Activated CD4-positive, alpha-beta T cell treated with anti-CD3 and anti-CD28 coated beads, Interleukin-2, Interleukin-6, amounts not matched to agents 100 ng/mL and 50 ng/mL, durations not matched to agents 16 hours and 8 hours (primary cell): Measurements from ENCODE around the gene POMT2.

ENCODE experiments used
- DNase-seq: peaks from one replicate; pipeline ENCODE4 v3.0.0-alpha.2; 2020

Gene POMT2

DNA sequence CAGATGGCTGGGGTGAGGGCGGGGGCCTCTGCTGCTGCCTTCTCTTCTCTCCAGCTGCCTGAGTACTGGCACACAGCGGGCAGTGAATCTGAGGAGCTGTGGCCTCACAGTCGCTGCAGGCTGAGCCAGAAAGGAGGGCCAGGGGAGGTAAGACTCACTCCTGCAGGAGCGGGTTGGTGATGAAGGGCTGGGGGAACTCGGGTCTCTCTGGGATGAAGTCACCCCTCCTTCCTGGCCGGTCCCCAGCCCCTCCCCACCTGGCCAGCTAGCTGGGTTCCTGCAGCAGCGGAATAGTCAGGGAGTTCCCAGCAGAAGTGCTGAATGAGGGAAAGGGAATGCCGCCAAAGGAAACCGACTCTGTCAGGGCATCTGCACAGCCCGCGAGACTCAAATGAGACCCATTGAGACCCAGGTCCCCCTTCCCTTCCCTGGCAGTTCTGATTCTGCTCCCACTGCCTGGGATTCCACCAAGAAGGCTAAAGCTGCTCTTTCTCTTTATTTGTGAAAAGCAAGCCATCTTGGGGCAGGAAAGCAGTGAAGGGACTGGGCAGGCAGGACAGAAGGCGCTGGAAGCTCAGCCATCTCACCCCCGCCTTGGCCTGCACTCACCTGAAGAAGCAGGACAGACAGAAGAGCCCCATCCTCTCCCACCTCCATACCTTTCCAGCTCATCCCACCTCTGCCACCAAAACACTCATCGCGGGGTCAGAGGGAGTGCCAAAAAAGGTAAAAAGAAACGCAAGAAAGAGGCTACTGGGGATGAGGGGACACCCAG is 54.9 kb downstream of the POMT2 start:
- no peak for DNase-seq

- DNase-seq: no peak
Observed at GRCh38 chr14:77265187-77265515, 55.5 kb downstream of the POMT2 start.

- DNase-seq: no peak
Observed at GRCh38 chr14:77264466-77265186, 56.1 kb downstream of the POMT2 start.

GRCh38 chr14:77260631-77261030 is 60.1 kb downstream of the POMT2 start:
- DNase-seq: no peak

DNA sequence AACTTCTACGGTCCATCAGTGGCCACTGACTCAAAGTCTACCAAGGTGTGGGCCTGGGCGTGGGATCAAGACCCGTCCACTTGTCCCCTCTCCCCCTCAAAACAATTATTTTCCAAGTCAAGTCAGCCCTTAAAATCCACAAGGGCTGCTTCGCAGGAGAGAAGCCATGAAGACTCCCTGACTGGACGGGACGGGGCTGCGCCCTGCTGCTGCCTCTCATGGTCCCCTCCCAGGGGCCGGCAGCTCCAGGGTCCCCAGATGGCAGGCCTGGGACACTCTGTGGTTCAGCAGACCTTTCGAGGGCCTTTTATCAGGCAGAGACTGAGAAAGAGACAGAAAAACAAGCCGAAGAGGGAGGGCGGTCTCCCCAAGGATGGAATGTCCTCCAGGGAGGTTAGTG is 60.5 kb downstream of the POMT2 start:
- no peak for DNase-seq

DNA sequence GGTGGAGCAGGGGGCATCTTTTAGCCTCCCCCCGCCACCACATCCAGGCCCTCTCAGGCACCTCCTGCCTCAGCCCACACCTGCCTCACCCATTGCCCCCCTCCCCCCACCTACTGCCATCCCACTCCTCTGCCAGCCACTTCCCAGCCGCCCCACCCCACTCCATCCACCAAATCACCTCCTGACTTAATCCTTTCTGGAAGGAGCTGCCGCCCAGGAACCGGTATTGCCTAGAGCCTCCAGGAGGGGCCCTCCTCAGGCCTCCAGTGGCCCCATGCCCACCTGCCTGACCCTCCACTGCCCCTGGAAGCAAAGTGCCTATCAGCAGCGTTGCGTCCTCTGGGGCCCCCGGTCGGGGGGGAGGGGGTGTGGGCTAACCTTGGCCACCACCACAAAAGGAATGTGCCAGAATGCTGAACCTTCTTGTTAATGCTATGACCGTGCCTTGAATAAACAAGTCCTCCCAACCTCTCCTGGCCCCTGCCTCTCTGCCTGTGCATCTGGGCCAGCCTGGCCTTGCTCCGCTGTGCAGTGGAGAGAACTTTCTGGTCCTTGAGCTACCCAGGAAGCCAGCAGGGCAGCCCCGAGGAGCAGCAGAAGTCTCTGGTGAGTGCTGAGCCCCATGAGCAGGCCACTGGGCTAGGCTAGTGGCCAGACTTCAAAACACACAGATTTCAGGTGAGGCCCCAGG is 61.5 kb downstream of the POMT2 start:
- DNase-seq: no peak

DNA sequence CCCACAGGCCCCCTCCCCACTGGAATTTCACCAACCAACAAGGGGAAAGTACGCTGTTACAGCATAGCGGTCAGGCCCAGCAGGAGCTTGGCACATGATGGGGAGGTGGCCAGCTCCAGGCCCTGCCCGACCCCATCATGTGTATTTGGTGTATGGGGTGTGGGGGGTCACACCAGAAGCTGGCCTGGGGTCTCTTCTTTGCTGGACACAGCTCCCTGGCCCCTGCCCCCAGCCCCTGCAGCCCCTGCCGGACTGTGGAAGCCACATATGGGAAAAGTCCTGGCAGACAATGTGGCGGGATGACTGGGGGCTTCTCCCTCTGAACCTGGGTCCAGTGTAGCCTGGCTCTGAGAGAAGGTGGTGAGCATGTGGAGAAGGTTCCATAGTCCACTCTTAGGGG is 62.1 kb downstream of the POMT2 start:
- no peak for DNase-seq

DNA sequence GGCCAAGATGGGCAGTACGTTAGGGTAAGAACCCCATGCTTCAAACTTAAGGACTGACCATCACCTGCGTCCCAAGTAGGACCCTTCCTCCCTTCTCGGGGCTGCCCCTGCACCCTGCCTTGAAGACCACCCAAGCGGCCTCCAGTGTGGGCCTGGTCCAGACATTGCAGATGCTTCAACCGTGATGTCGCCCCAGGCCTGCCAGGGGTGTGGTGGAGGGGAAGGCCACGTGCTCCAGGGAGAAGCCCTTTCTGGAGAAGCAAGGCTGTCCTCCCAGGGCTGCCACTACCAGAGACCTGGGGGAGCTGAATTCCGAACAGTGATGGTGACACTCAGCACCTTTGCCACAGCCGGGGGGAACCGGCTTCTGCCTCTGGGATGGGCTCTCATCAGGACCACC is 63.0 kb downstream of the POMT2 start:
- DNase-seq: no peak

DNA sequence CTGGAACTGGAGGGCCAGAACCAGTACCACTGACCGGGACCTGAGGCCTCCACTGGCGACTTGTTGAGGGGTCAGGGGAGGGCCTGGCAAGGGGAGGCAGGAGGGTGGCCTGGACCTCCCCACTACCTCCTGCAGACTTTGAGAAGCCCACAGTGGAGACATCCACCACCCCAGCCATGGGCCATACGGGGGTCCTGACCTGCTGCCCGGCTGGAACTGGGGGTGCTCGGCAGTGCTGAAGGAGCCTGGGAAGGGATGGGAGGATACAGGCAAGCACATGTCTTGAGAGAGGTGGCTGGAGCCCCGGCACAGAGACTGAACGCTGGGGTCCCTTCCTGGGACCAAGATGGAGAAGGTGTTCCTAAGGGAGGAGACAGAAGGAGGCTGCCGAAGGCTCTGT is 64.0 kb downstream of the POMT2 start:
- DNase-seq: no peak

- DNase-seq: no peak
Observed at GRCh38 chr14:77253333-77254190, 67.1 kb downstream of the POMT2 start.

GRCh38 chr14:77251870-77252269 is 68.8 kb downstream of the POMT2 start:
- no peak for DNase-seq

GRCh38 chr14:77250927-77251326 is 69.8 kb downstream of the POMT2 start:
- DNase-seq: no peak

GRCh38 chr14:77249286-77249685 is 71.4 kb downstream of the POMT2 start:
- no peak for DNase-seq

DNA sequence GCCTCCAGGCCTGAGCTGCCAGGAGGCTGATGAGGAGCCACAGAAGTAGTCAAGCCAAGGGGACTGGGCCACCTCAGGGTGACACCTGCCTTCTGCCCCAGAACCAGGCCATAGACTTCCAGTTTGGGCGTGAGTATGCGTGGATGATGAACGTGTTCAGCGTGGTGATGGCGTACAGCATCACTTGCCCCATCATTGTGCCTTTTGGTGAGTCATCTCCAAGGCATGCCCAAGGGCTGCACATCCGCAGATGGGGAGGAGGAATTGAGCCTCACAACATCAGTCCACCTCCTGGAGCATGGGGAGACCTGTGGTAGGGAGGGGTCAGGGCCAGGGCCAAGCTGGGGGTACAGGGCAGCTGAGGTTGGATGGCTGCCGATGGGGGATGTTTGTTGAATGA is 72.0 kb downstream of the POMT2 start:
- no peak for DNase-seq

- no peak for DNase-seq
Observed at GRCh38 chr14:77246784-77247183, 73.9 kb downstream of the POMT2 start.

DNA sequence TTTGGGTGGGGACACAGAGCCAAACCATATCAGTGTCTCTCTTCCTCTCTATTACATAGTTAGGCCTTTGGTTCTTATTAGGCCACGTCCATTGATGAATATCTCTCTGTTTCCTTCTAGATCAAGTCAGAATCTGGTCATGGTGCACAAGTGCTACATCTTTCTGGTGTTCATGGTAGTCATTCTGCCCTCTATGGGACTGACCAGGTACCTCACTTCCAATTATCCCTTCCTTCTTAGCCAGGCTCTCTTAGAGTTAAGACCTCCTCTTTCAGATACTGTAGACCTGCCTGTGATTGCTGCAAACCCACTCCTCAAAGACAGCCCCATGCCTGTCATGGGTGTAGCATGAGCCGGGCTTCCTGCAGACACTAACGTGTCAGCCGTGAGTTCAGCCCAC is 74.9 kb downstream of the POMT2 start:
- DNase-seq: no peak

GRCh38 chr14:77243853-77244252 is 76.8 kb downstream of the POMT2 start:
- no peak for DNase-seq

- no peak for DNase-seq
Observed at GRCh38 chr14:77242752-77243151, 77.9 kb downstream of the POMT2 start.

GRCh38 chr14:77241955-77242354 is 78.7 kb downstream of the POMT2 start:
- no peak for DNase-seq

DNA sequence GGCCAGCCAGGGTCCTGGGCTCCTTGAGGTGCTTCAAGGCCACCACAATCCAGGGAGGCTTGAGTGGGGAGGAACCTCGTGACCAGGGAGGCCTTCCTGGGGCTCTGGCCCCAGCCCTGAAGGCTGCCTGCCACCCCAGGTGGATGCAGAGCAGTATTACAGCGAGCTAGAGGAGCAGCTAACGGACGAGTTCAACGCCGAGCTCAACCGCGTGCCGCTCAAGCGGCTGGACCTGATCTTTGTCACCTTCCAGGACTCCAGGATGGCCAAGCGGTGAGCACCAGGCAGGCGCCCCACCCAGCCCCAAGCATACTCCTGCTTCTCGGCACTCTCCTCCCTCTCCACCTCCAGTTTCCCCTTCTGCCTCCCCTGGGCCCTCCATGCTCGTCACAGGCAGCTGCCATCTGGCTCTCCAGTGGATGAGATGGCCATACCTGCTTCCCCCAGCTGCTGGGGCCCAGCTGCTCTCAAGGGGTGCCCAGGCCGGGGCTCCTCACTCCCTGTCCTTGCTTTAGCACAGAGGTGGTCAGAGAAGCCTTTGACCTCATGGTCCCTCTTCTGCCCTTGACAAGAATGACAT is 80.3 kb downstream of the POMT2 start:
- DNase-seq: no peak

GRCh38 chr14:77239412-77239811 is 81.3 kb downstream of the POMT2 start:
- DNase-seq: no peak

- no peak for DNase-seq
Observed at GRCh38 chr14:77238996-77239395, 81.7 kb downstream of the POMT2 start.

GRCh38 chr14:77238356-77238755 is 82.3 kb downstream of the POMT2 start:
- DNase-seq: no peak
